IPS-18c (cell line): ENCODE results near the gene FGR.
"Not testable (repeated sequence)": the region's sequence is repeated elsewhere in the genome, so short reads cannot be mapped to it uniquely, and the experiment has no call there.

Source experiments
- H3K4me3 ChIP-seq: 2 replicates; pipeline ENCODE4 v1.7.0; 2013; ENCODE audit warnings: low read depth, mild to moderate bottlenecking, low read length, moderate library complexity; ENCODE audit not compliant: insufficient read depth
- H3K9me3 ChIP-seq: one replicate; pipeline ENCODE4 v1.6.1; 2013; ENCODE audit warnings: mild to moderate bottlenecking, low read length, moderate library complexity; ENCODE audit not compliant: control insufficient read depth, insufficient read depth

Gene FGR

GRCh38 chr1:27645071-27645415, 10.1 kb upstream of the FGR start:
- Histone ChIP-seq H3K9me3 (no peaks in the 10 kb centered on the region), H3K4me3 (no peak overlapping the region)

- Histone ChIP-seq H3K9me3 (no peaks in the 10 kb centered on the region), H3K4me3 (no peak overlapping the region)
These were observed 9.5 kb upstream of the FGR start for GRCh38 chr1:27644369-27645070.

DNA sequence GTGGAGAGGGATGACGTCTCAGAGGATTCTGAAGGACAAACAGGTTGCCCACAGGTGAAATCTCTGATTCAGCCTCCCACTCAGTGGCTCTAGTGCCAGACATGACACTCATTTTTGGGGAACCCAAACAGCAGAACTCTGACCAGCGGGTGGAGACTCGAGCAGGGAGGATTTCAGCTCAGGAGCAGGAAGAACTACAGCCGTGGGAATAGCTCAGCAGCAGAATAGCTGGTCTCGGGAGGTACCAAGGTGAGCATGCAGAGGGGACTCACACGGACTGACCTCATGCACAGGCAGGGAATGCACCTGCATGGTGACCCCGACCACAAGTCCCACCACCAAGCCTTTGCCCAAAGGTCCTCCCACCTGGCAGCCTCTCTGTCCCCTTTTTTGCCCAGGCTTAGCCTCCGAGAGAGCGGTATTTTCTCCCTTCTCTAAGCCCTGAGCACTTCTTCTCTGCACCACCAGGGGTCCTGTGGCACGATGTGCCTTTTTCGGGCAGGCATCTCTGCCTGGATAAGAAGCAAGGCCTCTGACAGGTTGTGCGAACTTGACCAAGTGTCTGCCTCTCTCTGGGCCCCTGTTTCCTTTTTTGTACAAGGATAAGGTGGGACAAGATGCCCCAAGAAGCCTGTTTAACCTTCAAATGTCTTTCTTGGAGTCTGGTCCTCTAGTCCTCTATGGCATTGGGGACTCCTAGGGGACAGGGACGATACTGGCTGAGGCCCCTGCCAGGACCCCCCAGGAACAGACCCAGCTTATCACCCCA, 8.8 kb upstream of the FGR start:
- no peak overlapping the region for H3K4me3 ChIP-seq
- H3K9me3 ChIP-seq = no peaks in the 10 kb centered on the region

DNA sequence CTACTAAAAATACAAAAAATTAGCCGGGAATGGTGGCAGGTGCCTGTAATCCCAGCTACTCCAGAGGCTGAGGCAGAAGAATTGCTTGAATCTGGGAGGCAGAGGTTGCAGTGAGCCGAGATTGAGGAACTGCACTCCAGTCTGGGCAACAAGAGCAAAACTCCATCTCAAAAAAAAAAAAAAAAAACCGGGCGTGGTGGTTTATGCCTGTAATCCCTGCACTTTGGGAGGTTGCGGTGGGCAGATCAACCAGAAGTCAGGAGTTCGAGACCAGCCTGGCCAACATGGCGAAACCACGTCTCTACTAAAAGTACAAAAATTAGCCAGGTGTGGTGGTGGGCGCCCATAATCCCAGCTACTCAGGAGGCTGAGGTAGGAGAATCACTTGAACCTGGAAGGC, 5.5 kb upstream of the FGR start:
- H3K4me3 ChIP-seq, H3K9me3 ChIP-seq: not testable (repeated sequence)

DNA sequence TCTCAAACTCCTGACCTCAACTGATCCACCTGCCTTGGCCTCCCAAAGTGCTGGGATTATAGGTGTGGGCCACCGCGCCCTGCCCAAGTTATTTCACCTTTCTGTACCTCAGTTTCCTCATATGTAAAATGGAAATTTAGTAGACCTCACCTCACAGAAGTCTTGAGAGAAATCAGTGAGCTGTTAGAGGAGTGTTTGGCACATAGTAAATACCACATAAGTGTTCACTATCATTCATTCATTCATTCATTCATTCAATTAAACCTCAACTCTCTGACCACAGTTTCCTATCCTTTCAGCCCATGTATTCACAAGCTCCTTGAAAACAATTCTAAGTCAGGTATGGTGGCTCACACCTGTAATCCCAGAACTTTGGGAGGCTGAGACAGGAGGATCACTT, 3.8 kb upstream of the FGR start:
- Histone ChIP-seq H3K4me3 (no peak overlapping the region), H3K9me3 (no peaks in the 10 kb centered on the region)

DNA sequence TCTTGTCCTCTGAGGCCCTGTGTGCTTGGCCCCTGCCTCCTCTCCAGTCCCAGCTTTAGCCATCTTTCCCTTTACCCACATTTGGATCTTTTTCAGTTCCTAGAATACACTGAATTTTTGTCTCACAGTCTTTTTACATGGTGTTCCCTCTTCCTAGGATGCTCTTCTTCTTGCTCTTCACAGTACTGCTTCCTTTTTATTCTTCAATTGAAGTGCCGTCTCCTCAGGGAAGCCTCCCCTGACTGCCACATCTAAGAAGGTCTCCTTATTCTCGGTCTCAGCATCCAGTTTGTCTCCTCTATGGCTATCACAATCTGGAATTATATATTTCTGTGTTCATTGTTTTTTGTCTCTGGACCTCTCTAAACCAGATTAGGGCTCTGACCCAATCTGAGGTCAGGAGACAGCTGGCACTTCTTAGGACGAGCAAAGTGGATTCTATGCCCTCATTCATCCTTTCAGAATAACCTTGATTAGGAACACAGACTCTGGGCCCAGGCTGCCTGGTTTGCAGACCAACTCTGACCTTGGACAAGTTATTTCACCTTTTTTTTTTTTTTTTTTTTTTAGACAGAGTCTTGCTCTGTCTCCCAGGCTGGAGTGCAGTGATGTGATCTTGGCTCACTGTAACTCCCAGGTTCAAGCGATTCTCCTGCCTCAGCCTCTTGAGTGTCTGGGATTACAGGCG, 3.2 kb upstream of the FGR start:
- H3K4me3 ChIP-seq = no peak overlapping the region
- no peaks in the 10 kb centered on the region for H3K9me3 ChIP-seq

DNA sequence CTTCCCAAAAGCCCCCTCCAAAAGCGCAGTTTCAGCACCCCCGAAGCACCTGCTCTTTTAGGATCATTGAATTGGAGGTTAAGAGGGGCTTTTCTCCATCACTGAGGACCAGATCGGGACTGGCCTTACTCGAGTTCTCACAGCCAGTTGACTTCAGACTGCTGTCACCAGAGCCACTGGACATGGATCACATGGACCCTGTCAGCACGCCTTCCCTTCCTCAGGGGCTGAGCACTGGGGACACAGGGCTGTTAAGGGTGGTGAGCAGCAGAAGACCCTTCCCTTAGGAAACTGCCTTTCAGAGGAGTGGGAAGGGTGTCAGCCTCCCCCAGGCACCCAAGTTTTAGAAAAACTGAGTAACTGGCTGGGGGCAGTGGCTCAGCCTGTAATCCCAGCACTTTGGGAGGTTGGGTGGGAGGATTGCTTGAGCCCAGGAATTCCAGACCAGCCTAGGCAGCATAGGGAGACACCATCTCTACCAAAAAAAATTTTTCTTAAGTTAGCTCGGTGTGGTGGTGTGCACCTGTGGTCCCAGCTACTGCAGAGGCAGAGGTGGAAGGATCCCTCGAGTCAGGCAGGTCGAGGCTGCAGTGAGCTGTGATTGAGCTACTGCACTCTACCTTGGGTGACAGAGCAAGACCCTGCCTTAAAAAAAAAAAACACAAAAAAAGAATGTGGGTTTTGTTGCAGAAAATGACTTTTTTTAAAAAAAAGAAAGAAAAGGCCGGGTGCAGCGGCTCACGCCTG, 584 bp upstream of the FGR start:
- Histone ChIP-seq H3K4me3 (no peak overlapping the region; the same call in 1 of the 2 replicates), H3K9me3 (no peaks in the 10 kb centered on the region)

GRCh38 chr1:27634177-27634984, 604 bp downstream of the FGR start:
- Histone ChIP-seq H3K4me3 (peak overlapping the region; percentile 52), H3K9me3 (no peaks in the 10 kb centered on the region)

DNA sequence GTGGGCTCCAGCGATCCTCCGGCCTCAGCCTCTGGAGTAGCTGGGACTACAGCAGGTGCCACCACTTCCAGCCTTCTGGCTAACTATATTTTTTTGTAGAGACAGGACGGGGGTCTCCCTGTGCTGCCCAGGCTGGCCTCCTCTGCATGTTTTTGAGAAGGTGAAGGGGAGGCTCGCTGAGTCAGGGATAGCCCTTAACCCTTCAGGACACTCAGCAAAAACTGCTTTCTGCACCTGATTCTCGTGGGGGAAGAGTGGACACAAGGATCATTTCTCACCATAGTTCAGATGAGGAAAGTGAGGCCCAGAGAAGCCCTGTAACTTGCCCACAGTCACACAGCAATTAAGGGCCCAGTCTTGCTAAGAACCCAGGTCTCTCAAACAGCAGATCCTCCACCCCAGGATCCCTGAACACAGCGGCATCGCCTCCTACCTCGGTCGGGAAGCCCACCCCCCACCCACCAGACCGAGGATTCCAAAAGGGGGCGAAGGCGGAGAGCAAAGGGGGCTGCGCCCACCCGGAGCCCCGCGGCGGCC, 1.3 kb downstream of the FGR start:
- Histone ChIP-seq H3K9me3 (no peaks in the 10 kb centered on the region), H3K4me3 (peak overlapping the region; percentile 52)

- H3K4me3 ChIP-seq = no peak overlapping the region
- no peaks in the 10 kb centered on the region for H3K9me3 ChIP-seq
These were observed 1.7 kb downstream of the FGR start for GRCh38 chr1:27633298-27633610.

DNA sequence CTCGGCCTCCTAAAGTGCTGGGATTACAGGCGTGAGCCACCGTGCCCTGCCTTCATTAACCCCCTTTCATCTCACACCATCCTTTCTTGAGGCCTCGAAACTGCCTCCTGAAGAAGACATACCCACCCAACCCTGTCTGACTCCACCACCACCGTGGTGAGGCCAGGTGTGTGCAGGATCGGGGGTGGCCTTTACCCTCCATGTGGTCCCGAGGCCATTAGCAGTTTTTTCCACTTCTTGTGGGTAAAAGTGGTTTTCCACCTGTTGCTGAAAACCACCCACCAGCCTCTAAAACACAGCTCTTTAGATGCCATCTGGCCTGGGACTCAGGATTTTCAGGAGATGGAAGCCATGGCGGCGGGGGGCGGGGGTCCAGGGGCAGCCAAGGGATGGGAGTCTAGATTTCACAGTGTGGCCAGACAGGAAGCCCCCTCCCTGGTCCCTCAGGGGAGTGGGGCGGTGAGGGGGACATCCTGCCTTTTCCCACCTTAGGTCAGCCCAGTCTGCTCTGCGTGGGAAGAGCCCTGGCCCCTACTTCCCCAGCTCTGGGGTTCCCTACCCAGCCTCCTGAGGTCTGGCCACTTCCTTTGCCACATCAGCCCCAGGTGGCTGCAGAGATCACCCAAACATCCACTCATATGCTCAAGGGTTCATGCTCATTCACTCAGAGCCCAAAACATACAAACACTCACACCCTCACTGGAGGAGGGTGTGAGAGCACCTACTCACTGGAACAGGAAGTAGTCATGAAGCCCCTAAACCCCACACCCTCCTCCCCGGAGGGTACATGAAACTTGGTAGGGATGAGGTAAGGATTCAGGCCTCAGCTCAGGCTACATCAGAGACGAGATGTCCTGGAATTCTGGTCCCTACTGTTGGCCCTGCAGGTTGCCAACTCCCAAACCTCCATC, 2.3 kb downstream of the FGR start:
- H3K4me3 ChIP-seq = no peak overlapping the region

GRCh38 chr1:27630859-27631491, 4.0 kb downstream of the FGR start:
- Histone ChIP-seq H3K4me3 (no peak overlapping the region), H3K9me3 (no peaks in the 10 kb centered on the region)

More for the DNA sequence above, 2.3 kb downstream of the FGR start:
- H3K9me3 ChIP-seq = no peaks in the 10 kb centered on the region

- no peaks in the 10 kb centered on the region for H3K9me3 ChIP-seq
- no peak overlapping the region for H3K4me3 ChIP-seq
These were observed 6.3 kb downstream of the FGR start for GRCh38 chr1:27628712-27629111.

GRCh38 chr1:27627733-27628132, 7.3 kb downstream of the FGR start:
- H3K4me3 ChIP-seq = not testable (repeated sequence)

GRCh38 chr1:27627061-27627460, 7.9 kb downstream of the FGR start:
- H3K9me3 ChIP-seq = no peaks in the 10 kb centered on the region
- no peak overlapping the region for H3K4me3 ChIP-seq

More at GRCh38 chr1:27627733-27628132, 7.3 kb downstream of the FGR start:
- not testable (repeated sequence) for H3K9me3 ChIP-seq
